HepG2 (cell line): ENCODE results near the gene NOB1.

Source experiments
- AFF4 ChIP-seq: sonication (generic); formaldehyde crosslinking; IDR thresholded peaks from 2 replicates; pipeline ENCODE4 v1.4.0; 2020; ENCODE audit warnings: missing genetic modification reagents
- CEBPB ChIP-seq: IDR thresholded peaks from 2 replicates; pipeline ENCODE4 v1.6.1; 2011; ENCODE audit warnings: low read depth, low read length, improper control_type of control experiment, borderline replicate concordance
- CREB3 ChIP-seq: sonication (generic); formaldehyde crosslinking; IDR thresholded peaks from 2 replicates; pipeline ENCODE4 v1.5.0; 2020; ENCODE audit warnings: missing genetic modification reagents
- FOXK1 ChIP-seq: sonication (generic); formaldehyde crosslinking; IDR thresholded peaks from 2 replicates; pipeline ENCODE4 v1.4.0; 2020; ENCODE audit warnings: low read depth, missing genetic modification reagents, borderline replicate concordance
- POLR2A ChIP-seq, 2 experiments: IDR thresholded peaks; 2 replicates each; pipeline ENCODE4 v1.6.1; 2011; ENCODE audit warnings: low read depth in 2 of 2, low read length in 2 of 2, mild to moderate bottlenecking in 1 of 2, moderate library complexity in 1 of 2; ENCODE audit not compliant: insufficient read depth in 1 of 2
- REST ChIP-seq, 2 experiments: IDR thresholded peaks; 2 replicates each; pipeline ENCODE4 v1.6.1; 2011 to 2012; ENCODE audit warnings: low read length in 2 of 2, borderline replicate concordance in 1 of 2, low read depth in 1 of 2, mild to moderate bottlenecking in 1 of 2, moderate library complexity in 1 of 2
- ZFP41 ChIP-seq: sonication (generic); formaldehyde crosslinking; IDR thresholded peaks from 2 replicates; pipeline ENCODE4 v1.4.0; 2020; ENCODE audit warnings: mild to moderate bottlenecking, missing genetic modification reagents, borderline replicate concordance
- ZFP82 ChIP-seq: sonication (generic); formaldehyde crosslinking; IDR thresholded peaks from 2 replicates; pipeline ENCODE4 v1.5.1; 2020; ENCODE audit warnings: mild to moderate bottlenecking, missing genetic modification reagents, borderline replicate concordance
- ZNF138 ChIP-seq: sonication (generic); formaldehyde crosslinking; IDR thresholded peaks from 2 replicates; pipeline ENCODE4 v1.5.0; 2020; ENCODE audit warnings: mild to moderate bottlenecking, low read depth, missing genetic modification reagents
- ZNF232 ChIP-seq: sonication (generic); formaldehyde crosslinking; IDR thresholded peaks from 2 replicates; pipeline ENCODE4 v1.4.0; 2020; ENCODE audit warnings: missing genetic modification reagents, borderline replicate concordance
- TF ChIP-seq, protein P1 (sequence below): sonication (generic); formaldehyde crosslinking; IDR thresholded peaks from 2 replicates; pipeline ENCODE4 v1.5.0; 2020; ENCODE audit warnings: mild to moderate bottlenecking, missing genetic modification reagents, moderate library complexity

GRCh38 chr16:69726313-69727060 is 28.2 kb downstream of the NOB1 start, which contains the start of gene NQO1:
- no peak for TF ChIP-seq CREB3 (CRISPR knock-in tag)
- TF ChIP-seq POLR2A (IDR thresholded peaks at IDR 0.05; ENCODE audit: insufficient read depth in 1 of 2, low read depth in 2 of 2, low read length in 2 of 2): peak; percentile 98 to 99
- TF ChIP-seq FOXK1 (CRISPR knock-in tag): peak; percentile 10; the same call in 1 of the 2 replicates
- TF ChIP-seq, protein P1, sequence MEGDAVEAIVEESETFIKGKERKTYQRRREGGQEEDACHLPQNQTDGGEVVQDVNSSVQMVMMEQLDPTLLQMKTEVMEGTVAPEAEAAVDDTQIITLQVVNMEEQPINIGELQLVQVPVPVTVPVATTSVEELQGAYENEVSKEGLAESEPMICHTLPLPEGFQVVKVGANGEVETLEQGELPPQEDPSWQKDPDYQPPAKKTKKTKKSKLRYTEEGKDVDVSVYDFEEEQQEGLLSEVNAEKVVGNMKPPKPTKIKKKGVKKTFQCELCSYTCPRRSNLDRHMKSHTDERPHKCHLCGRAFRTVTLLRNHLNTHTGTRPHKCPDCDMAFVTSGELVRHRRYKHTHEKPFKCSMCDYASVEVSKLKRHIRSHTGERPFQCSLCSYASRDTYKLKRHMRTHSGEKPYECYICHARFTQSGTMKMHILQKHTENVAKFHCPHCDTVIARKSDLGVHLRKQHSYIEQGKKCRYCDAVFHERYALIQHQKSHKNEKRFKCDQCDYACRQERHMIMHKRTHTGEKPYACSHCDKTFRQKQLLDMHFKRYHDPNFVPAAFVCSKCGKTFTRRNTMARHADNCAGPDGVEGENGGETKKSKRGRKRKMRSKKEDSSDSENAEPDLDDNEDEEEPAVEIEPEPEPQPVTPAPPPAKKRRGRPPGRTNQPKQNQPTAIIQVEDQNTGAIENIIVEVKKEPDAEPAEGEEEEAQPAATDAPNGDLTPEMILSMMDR (CRISPR knock-in tag): no peak
- no peak for TF ChIP-seq AFF4 (CRISPR knock-in tag)
- peak; percentile 77; the same call in 1 of the 2 replicates for TF ChIP-seq ZFP41 (CRISPR knock-in tag)
- TF ChIP-seq ZNF138 (CRISPR knock-in tag): no peak
- peak; percentile 45; the same call in 1 of the 2 replicates for TF ChIP-seq ZNF232 (CRISPR knock-in tag)
- peak; percentile 83; the same call in 1 of the 2 replicates for TF ChIP-seq ZFP82 (CRISPR knock-in tag)
- TF ChIP-seq REST (IDR thresholded peaks at IDR 0.05; ENCODE audit: borderline replicate concordance in 1 of 2, low read depth in 1 of 2, low read length in 2 of 2): 0 out of 4 replicates have a peak, but pooled peaks of 1 of the 2 experiments have one; percentile 12
- TF ChIP-seq CEBPB: no peak
